IMR-90 (cell line): ENCODE results near the gene FBXL16. TPM values are rescaled to one million over a fixed set of nuclear protein-coding genes. Genes with fewer than 3 reads are reported as not detected.

Experiments used
- ATAC-seq: fragments of 200-7000 bp; cut with Tn5 transposase; 2 replicates; pipeline ENCODE4 v1.9.1; 2020; ENCODE audit warnings: low read depth, mild to moderate bottlenecking, moderate library complexity
- BruUV-seq: library from RNA; stranded (reverse); fragments of 400-500 nt; replicated peaks from 2 replicates; lab custom pipeline; 2021; lab: Mats Ljungman, UMichigan
- CTCF ChIA-PET: fragments of 300-600 bp; formaldehyde crosslinking; extraction: SDS; loops from one replicate; lab custom pipeline; 2021; ENCODE audit warnings: antibody characterized with exemption; lab: Yijun Ruan, JAX
- POLR2A ChIA-PET: fragments of 300-600 bp; sonication (Branson Sonifier 250); formaldehyde crosslinking; loops from one replicate; lab custom pipeline; 2022; ENCODE audit warnings: antibody characterized with exemption; ENCODE audit not compliant: unreplicated experiment; lab: Charles Lee
- DNase-seq: peaks from one replicate; pipeline ENCODE4 v3.0.0; 2013
- H2AFZ ChIP-seq: replicated peaks from 2 replicates; pipeline ENCODE3; 2013; ENCODE audit warnings: low read length, mild to moderate bottlenecking; ENCODE audit not compliant: poor library complexity
- H2AK5ac ChIP-seq: 2 replicates; pipeline ENCODE4 v1.6.1; 2013; ENCODE audit warnings: low read depth, low read length, inconsistent platforms
- H2AK9ac ChIP-seq: replicated peaks from 2 replicates; pipeline ENCODE3; 2013; ENCODE audit warnings: mild to moderate bottlenecking, low read depth, low read length, moderate library complexity; ENCODE audit not compliant: poor library complexity
- H2BK120ac ChIP-seq: 2 replicates; pipeline ENCODE4 v1.6.1; 2013; ENCODE audit warnings: low read depth, low read length, inconsistent platforms
- H2BK15ac ChIP-seq: 3 replicates; pipeline ENCODE4 v1.6.1; 2013; ENCODE audit warnings: low read depth, low read length, inconsistent platforms
- H2BK20ac ChIP-seq: 2 replicates; pipeline ENCODE4 v1.6.1; 2013; ENCODE audit warnings: low read depth, mild to moderate bottlenecking, inconsistent platforms, low read length, moderate library complexity
- H2BK5ac ChIP-seq: 2 replicates; pipeline ENCODE4 v1.6.1; 2013; ENCODE audit warnings: mild to moderate bottlenecking, low read depth, low read length, inconsistent platforms; ENCODE audit not compliant: poor library complexity, severe bottlenecking
- H3K14ac ChIP-seq: replicated peaks from 2 replicates; pipeline ENCODE4 v1.6.1; 2013; ENCODE audit warnings: low read depth, low read length, inconsistent platforms
- H3K18ac ChIP-seq: 2 replicates; pipeline ENCODE4 v1.6.1; 2013; ENCODE audit warnings: low read depth, low read length, control low read depth
- H3K23ac ChIP-seq: 2 replicates; pipeline ENCODE4 v1.6.1; 2013; ENCODE audit warnings: low read depth, low read length, inconsistent platforms
- H3K27ac ChIP-seq: 2 replicates; pipeline ENCODE4 v1.5.1; 2013; ENCODE audit warnings: mild to moderate bottlenecking, control low read depth, low read length; ENCODE audit not compliant: insufficient read depth
- H3K27me3 ChIP-seq: 2 replicates; pipeline ENCODE4 v1.6.1; 2013; ENCODE audit warnings: low read length; ENCODE audit not compliant: control insufficient read depth, insufficient read depth
- H3K36me3 ChIP-seq: 2 replicates; pipeline ENCODE4 v1.6.1; 2013; ENCODE audit warnings: low read length, mixed read lengths; ENCODE audit not compliant: control insufficient read depth, insufficient read depth
- H3K4ac ChIP-seq: 2 replicates; pipeline ENCODE4 v1.6.1; 2013; ENCODE audit warnings: low read depth, low read length, inconsistent platforms
- H3K4me1 ChIP-seq: 2 replicates; pipeline ENCODE4 v1.6.1; 2013; ENCODE audit warnings: low read length, mixed read lengths; ENCODE audit not compliant: control insufficient read depth, insufficient read depth
- H3K4me2 ChIP-seq: 2 replicates; pipeline ENCODE4 v1.6.1; 2013; ENCODE audit warnings: low read depth, mild to moderate bottlenecking, control low read depth, low read length, moderate library complexity
- H3K4me3 ChIP-seq: 2 replicates; pipeline ENCODE4 v1.5.1; 2013; ENCODE audit warnings: low read depth, mild to moderate bottlenecking, control low read depth, low read length, moderate library complexity; ENCODE audit not compliant: insufficient read depth
- H3K56ac ChIP-seq: 2 replicates; pipeline ENCODE4 v1.6.1; 2013; ENCODE audit warnings: low read length, inconsistent platforms; ENCODE audit not compliant: insufficient read depth; ENCODE audit errors: extremely low read depth
- H3K79me1 ChIP-seq, 2 experiments: 2 replicates each; pipeline ENCODE4 v1.6.1; 2013; ENCODE audit warnings: low read length in 2 of 2, inconsistent platforms in 1 of 2, low read depth in 1 of 2
- H3K9ac ChIP-seq: 2 replicates; pipeline ENCODE4 v1.6.1; 2013; ENCODE audit warnings: low read depth, low read length, control low read depth
- H3K9me1 ChIP-seq: 2 replicates; pipeline ENCODE4 v1.6.1; 2013; ENCODE audit warnings: low read length, inconsistent platforms; ENCODE audit not compliant: insufficient read depth
- H3K9me3 ChIP-seq: 2 replicates; pipeline ENCODE4 v1.6.1; 2013; ENCODE audit warnings: low read length; ENCODE audit not compliant: control insufficient read depth, insufficient read depth
- H4K20me1 ChIP-seq: 2 replicates; pipeline ENCODE4 v1.6.1; 2013; ENCODE audit warnings: low read length, inconsistent platforms; ENCODE audit not compliant: insufficient read depth
- H4K5ac ChIP-seq: 2 replicates; pipeline ENCODE4 v1.6.1; 2013; ENCODE audit warnings: mild to moderate bottlenecking, low read depth, low read length, control low read depth
- H4K8ac ChIP-seq, 2 experiments: 2 replicates each; pipeline ENCODE4 v1.6.1; 2013; ENCODE audit warnings: low read depth in 2 of 2, low read length in 2 of 2, control low read depth in 1 of 2, inconsistent platforms in 1 of 2
- H4K91ac ChIP-seq: 2 replicates; pipeline ENCODE4 v1.6.1; 2013; ENCODE audit warnings: low read depth, low read length, inconsistent platforms; ENCODE audit not compliant: insufficient read depth
- CHD1 ChIP-seq: IDR thresholded peaks from 2 replicates; pipeline ENCODE4 v1.6.1; 2012; ENCODE audit warnings: low read depth, low read length, improper control_type of control experiment
- WGBS, 2 experiments: methylation state at CpG; one replicate each; pipeline versions ENCODE4 v1.1.5 to v1.1.7; 2013; ENCODE audit warnings: missing lambda C conversion rate in 2 of 2; ENCODE audit not compliant: insufficient read length in 1 of 2; ENCODE audit errors: extremely low coverage in 2 of 2; 5-methylcytosine and 5-hydroxymethylcytosine counted together
- dilution Hi-C: fragments of 300-500 bp; cut with HindIII; formaldehyde crosslinking; loops from one replicate; pipeline ENCODE4 v1.14.3; 2018; ENCODE audit warnings: low sequenced_read_pairs; ENCODE audit not compliant: unreplicated experiment
- in situ Hi-C: fragments of 300-500 bp; cut with MboI; formaldehyde crosslinking; loops from 3 replicates; pipeline ENCODE4 v1.14.3; 2019; ENCODE audit warnings: low sequenced_read_pairs, inconsistent platforms, mixed read lengths
- intact Hi-C: fragments of 100-400 bp; cut with micrococcal nuclease; formaldehyde crosslinking; loops from 2 replicates; pipeline ENCODE4 v1.10.0; 2022
- polyA plus RNA-seq, 3 experiments: library from polyadenylated mRNA; depleted of rRNA; stranded (reverse); fragments of >200 nt; gene quantifications; 2 replicates each; pipeline ENCODE4 v1.2.3, GENCODE V29; 2012; ENCODE audit warnings: low replicate concordance in 1 of 3
- total RNA-seq: library from RNA; depleted of rRNA; stranded (reverse); fragments of >200 nt; gene quantifications from 2 replicates; pipeline ENCODE4 v1.2.3, GENCODE V29; 2012
- TF ChIP-seq, protein P1 (sequence below): fragments of 150-350 bp; IDR thresholded peaks from 2 replicates; pipeline ENCODE4 v1.6.1; 2017; ENCODE audit warnings: mild to moderate bottlenecking, antibody characterized with exemption, low read length, low read depth

FBXL16 gene
- total and polyA plus RNA-seq, 2 of the 4 experiments (the other 2 are of a cell fraction) = 0.18 to 2.2 TPM

DNA sequence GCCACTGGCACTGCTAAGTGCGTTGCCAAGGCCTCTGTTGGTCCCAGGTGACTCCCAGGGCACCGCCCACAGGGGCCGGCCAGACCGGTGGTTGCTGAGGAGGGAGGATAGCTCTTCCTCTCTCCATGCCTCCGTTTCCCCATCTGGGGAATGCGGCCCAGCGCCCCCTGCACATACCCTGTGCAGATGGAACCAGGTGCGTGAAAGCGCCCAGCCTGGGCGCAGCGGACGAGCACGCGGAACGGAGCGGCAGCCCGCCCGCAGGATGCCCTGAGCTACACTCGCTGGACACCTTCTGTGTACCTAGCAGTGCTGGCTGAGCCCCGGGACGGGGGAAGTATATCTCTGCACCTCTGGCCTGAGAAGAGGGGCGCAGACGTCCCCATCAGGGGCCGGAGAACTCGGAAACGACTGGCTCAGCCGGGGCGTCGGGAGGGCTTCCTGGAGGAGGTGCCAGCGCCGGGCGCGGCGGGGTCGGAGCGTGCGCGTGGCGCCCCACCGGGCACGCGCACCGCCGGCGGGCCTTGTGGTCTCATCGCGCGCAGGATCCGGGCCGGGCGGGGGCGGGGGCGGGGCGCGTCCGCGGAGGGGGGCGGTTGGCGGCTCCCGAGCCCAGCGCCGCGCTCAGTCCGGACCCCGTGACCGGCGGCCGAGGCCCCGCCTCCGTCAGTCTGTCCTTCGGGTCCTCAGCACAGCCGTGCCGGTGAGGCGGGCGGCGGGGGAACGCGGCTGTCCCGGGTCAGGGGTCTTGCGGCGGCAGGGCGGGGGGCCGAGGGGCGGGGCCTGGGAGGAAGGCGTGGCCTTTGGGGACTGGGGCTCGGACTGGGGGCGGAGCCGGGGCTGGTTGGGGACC lies 21.1 kb upstream of the FBXL16 start, which contains the start of the genes CCDC78 and HAGHL:
Gene CCDC78, minus strand, starts transcription at position 6 of the 853 bp plus-strand sequence. CDS start 76 bp downstream, outside the sequence.
Gene HAGHL, plus strand, starts transcription at position 669 of the 853 bp plus-strand sequence. CDS start 404 bp downstream, outside the sequence.
- peak within 1 kb of the TSS; percentile 98 for H3K4me2 ChIP-seq
- BruUV-seq = no TSS peak
- H2BK120ac ChIP-seq = peak within 1 kb of the TSS; percentile 60
- H3K4ac ChIP-seq = peak within 1 kb of the TSS; percentile 98
- no peaks in the 10 kb centered on the region for H3K27me3 ChIP-seq
- WGBS, 2 experiments = 7% methylated on average over 17 of the region's 88 CpGs; no CpG with 5 or more reads in 1 of the 2 experiments
- ATAC-seq = peak; percentile 56
- H3K4me1 ChIP-seq = peaks cover 9% of the 10 kb centered on the region
- H3K79me1 ChIP-seq = peaks cover 0 to 5% of the 10 kb centered on the region in 2 experiments; a peak in 1 of 4 replicates
- no peak within 1 kb of the TSS for H2BK20ac ChIP-seq
- peak within 1 kb of the TSS; percentile 62 for H3K4me3 ChIP-seq
- peaks cover 2% of the 10 kb centered on the region; the same call in 1 of the 2 replicates for H3K9me1 ChIP-seq
- peak; percentile 34 for DNase-seq
- peak within 1 kb of the TSS; percentile 99 for H2AK9ac ChIP-seq
- peak within 1 kb of the TSS; percentile 96 to 100 for H4K8ac ChIP-seq
- peaks cover 5% of the 10 kb centered on the region; the same call in 1 of the 2 replicates for H3K36me3 ChIP-seq
- no peak within 1 kb of the TSS for H2BK5ac ChIP-seq
- H3K27ac ChIP-seq = peak within 1 kb of the TSS; percentile 76; the same call in 1 of the 2 replicates
- intact Hi-C loops = loop anchor here (5.0 kb wide), 1 partner anchor 61 kb away; the partner anchor contains the start of genes CHTF18 and RPUSD1
- peak within 1 kb of the TSS; percentile 100 for H2AK5ac ChIP-seq
- peak within 1 kb of the TSS; percentile 90 for H3K9ac ChIP-seq
- in situ Hi-C loops = no loop called here
- H4K91ac ChIP-seq = peak within 1 kb of the TSS; percentile 96
- ChIA-PET CTCF (no interaction called here), POLR2A (no interaction called here)
- H4K20me1 ChIP-seq = peaks cover 4% of the 10 kb centered on the region
- dilution Hi-C loops = no loop called here
- H3K56ac ChIP-seq = no peak within 1 kb of the TSS
- H4K5ac ChIP-seq = peak within 1 kb of the TSS; percentile 62
- peak within 1 kb of the TSS; percentile 99 for H3K14ac ChIP-seq
- TF ChIP-seq, protein P1, sequence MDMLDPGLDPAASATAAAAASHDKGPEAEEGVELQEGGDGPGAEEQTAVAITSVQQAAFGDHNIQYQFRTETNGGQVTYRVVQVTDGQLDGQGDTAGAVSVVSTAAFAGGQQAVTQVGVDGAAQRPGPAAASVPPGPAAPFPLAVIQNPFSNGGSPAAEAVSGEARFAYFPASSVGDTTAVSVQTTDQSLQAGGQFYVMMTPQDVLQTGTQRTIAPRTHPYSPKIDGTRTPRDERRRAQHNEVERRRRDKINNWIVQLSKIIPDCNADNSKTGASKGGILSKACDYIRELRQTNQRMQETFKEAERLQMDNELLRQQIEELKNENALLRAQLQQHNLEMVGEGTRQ = 0 out of 2 replicates have a peak, but pooled peaks have one; percentile 32
- no peak for TF ChIP-seq CHD1
- peak within 1 kb of the TSS; percentile 50; the same call in 1 of the 2 replicates for H3K18ac ChIP-seq
- peak within 1 kb of the TSS; percentile 93 for H2AFZ ChIP-seq
- no peaks in the 10 kb centered on the region for H3K9me3 ChIP-seq
- peak within 1 kb of the TSS; percentile 99 for H3K23ac ChIP-seq
- peak within 1 kb of the TSS; percentile 80; the same call in 1 of the 3 replicates for H2BK15ac ChIP-seq
